Muscle of leg (tissue), 16 donors: ENCODE measurements around the gene SLITRK3. TPM values are rescaled to one million over a fixed set of nuclear protein-coding genes. Genes with fewer than 3 reads are reported as not detected.

Source experiments
- DNase-seq: peaks from one replicate; pipeline ENCODE4 v3.0.0; 2013
- H3K27ac ChIP-seq: one replicate; pipeline ENCODE4 v1.5.1; 2013; ENCODE audit warnings: mild to moderate bottlenecking, low read length, control low read depth
- H3K27me3 ChIP-seq: one replicate; pipeline ENCODE4 v1.6.1; 2013; ENCODE audit warnings: low read length; ENCODE audit not compliant: control insufficient read depth, insufficient read depth
- H3K36me3 ChIP-seq: one replicate; pipeline ENCODE4 v1.6.1; 2013; ENCODE audit warnings: low read length; ENCODE audit not compliant: control insufficient read depth, insufficient read depth
- H3K4me1 ChIP-seq: one replicate; pipeline ENCODE4 v1.6.1; 2013; ENCODE audit warnings: low read length; ENCODE audit not compliant: control insufficient read depth, insufficient read depth
- H3K4me3 ChIP-seq: one replicate; pipeline ENCODE4 v1.5.1; 2013; ENCODE audit warnings: low read length, control low read depth
- H3K9me3 ChIP-seq: replicated peaks from 2 replicates; pipeline ENCODE4 v1.6.1; 2013; ENCODE audit warnings: low read depth, low read length; ENCODE audit not compliant: control insufficient read depth
- WGBS: methylation state at CpG from one replicate; pipeline ENCODE4 v1.1.5; 2013; ENCODE audit warnings: missing lambda C conversion rate; ENCODE audit not compliant: insufficient coverage; 5-methylcytosine and 5-hydroxymethylcytosine counted together
- long read RNA-seq, 11 donors: transcript quantifications; one replicate each; lab custom pipeline, GENCODE V29; 2026
- polyA plus RNA-seq, 8 donors: library from polyadenylated mRNA; unstranded; fragments of 120-200 nt; gene quantifications; one replicate each; pipeline versions ENCODE4 v1.2.1 to v1.2.3, GENCODE V29; 2013; ENCODE audit warnings: inconsistent platforms in 1 of 8, low replicate concordance in 1 of 8; ENCODE audit not compliant: insufficient read length in 8 of 8, insufficient read depth in 1 of 8
- total RNA-seq: library from RNA; stranded (reverse); fragments of 120-200 nt; gene quantifications from one replicate; pipeline ENCODE4 v1.2.4, GENCODE V29; 2013

Gene SLITRK3, protein sequence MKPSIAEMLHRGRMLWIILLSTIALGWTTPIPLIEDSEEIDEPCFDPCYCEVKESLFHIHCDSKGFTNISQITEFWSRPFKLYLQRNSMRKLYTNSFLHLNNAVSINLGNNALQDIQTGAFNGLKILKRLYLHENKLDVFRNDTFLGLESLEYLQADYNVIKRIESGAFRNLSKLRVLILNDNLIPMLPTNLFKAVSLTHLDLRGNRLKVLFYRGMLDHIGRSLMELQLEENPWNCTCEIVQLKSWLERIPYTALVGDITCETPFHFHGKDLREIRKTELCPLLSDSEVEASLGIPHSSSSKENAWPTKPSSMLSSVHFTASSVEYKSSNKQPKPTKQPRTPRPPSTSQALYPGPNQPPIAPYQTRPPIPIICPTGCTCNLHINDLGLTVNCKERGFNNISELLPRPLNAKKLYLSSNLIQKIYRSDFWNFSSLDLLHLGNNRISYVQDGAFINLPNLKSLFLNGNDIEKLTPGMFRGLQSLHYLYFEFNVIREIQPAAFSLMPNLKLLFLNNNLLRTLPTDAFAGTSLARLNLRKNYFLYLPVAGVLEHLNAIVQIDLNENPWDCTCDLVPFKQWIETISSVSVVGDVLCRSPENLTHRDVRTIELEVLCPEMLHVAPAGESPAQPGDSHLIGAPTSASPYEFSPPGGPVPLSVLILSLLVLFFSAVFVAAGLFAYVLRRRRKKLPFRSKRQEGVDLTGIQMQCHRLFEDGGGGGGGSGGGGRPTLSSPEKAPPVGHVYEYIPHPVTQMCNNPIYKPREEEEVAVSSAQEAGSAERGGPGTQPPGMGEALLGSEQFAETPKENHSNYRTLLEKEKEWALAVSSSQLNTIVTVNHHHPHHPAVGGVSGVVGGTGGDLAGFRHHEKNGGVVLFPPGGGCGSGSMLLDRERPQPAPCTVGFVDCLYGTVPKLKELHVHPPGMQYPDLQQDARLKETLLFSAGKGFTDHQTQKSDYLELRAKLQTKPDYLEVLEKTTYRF
- total RNA-seq, result 0.27 TPM
- polyA plus RNA-seq, result 1 to 10 TPM in 4 of 8 donors, under 1 TPM in 4; 0.61 to 3.5 (median 1.0) TPM
- long read RNA-seq, donor 1, result 0 reads
- long read RNA-seq, donor 2, result 0 reads
- long read RNA-seq, donor 3, full-length matches to known transcripts, result 2 of 2 reads
- long read RNA-seq, donor 3, partial matches to known transcripts, result 0 of 2 reads
- long read RNA-seq, donor 3, other reads (novel, unspliced or antisense), result 0 of 2 reads
- long read RNA-seq, donor 4, result 0 reads
- long read RNA-seq, donor 5, full-length matches to known transcripts, result 1 of 1 reads
- long read RNA-seq, donor 5, partial matches to known transcripts, result 0 of 1 reads
- long read RNA-seq, donor 5, other reads (novel, unspliced or antisense), result 0 of 1 reads
- long read RNA-seq, donor 6, result 0 reads
- long read RNA-seq, donor 7, full-length matches to known transcripts, result 1 of 1 reads
- long read RNA-seq, donor 7, partial matches to known transcripts, result 0 of 1 reads
- long read RNA-seq, donor 7, other reads (novel, unspliced or antisense), result 0 of 1 reads
- long read RNA-seq, donor 8, result 0 reads
- long read RNA-seq, donor 9, result 0 reads
- long read RNA-seq, donor 10, full-length matches to known transcripts, result 2 of 2 reads
- long read RNA-seq, donor 10, partial matches to known transcripts, result 0 of 2 reads
- long read RNA-seq, donor 10, other reads (novel, unspliced or antisense), result 0 of 2 reads
- long read RNA-seq, donor 11, full-length matches to known transcripts, result 1 of 1 reads
- long read RNA-seq, donor 11, partial matches to known transcripts, result 0 of 1 reads
- long read RNA-seq, donor 11, other reads (novel, unspliced or antisense), result 0 of 1 reads

DNA sequence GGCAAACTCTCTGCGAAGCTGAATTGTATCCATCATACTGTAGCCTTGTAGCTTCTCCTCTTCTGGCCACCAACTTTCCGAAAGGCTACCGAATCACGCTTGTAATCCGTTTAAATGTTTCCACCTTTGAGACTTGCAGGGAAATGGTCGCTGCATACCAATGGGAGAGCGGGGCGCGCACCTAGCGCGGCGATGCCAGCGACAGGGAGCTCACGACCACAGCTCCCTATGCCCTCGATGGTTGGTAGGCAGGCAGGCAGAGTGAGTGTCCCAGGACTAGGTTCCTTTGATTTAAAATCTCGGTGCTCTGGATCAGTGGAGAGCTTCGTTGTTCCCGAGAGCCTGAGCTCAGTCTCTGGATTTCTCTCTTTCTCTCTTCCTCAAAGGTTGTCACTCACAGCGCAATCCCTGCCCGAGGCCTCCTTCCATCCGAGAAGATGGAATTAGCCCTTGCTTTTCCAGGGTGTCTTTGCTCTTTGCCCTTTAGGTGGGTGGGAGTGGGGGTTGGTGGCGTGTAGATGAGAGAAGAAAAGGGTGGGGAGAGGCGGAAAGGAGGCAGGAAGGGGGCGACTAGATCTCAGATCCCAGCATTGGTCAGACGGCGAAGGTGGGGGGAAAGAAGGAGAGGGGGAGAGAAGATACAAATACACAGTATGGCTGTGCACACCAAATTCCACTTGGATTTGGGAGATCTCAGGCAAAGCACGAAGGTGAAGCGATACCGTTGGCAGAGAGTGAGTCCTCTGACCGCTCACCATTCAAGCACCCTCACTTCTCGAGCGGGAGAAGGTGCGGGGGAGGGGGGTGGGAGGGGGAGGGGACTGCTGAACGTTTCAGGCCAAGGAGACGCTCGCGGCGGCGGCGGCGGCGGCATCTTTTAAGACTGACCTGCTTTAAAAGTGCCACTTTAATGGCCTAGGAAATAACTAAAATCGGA is at the start of gene SLITRK3:
TSS of gene SLITRK3 (minus strand) at position 745 of the 937 bp plus-strand sequence. CDS start 5,554 bp downstream, outside the sequence.
- no peak within 1 kb of the TSS for H3K27ac ChIP-seq
- peak; percentile 29 for DNase-seq

DNA sequence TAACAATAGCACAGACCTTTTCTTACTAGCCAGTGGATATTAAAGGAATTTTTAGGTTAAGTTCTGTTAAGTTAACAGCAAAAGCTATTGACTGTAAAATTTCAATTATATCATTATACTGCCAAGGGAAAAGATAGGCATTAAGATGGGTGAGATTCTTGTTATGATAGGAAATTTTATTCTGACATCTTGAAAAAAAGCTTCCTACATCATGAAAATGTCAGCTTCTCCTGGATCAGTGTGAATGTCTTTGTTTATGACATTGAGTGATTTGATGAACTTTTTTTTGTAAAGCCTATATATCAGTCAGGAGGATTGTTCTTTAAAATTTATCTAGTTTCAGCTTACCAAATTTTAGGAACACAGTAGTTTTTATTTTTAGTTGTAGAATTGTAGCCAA is 47.4 kb upstream of the SLITRK3 start:
- no peaks in the 10 kb centered on the region for H3K27me3 ChIP-seq
- no peak for DNase-seq
- H3K4me3 ChIP-seq, result no peak overlapping the region
- no peaks in the 10 kb centered on the region for H3K9me3 ChIP-seq
- no peaks in the 10 kb centered on the region for H3K4me1 ChIP-seq
- no peaks in the 10 kb centered on the region for H3K36me3 ChIP-seq
- H3K27ac ChIP-seq, result no peak overlapping the region

More for the DNA sequence above, at the start of gene SLITRK3:
- Histone ChIP-seq H3K4me3 (peak within 1 kb of the TSS; percentile 51), H3K36me3 (no peaks in the 10 kb centered on the region), H3K9me3 (no peaks in the 10 kb centered on the region), H3K27me3 (peaks cover 49% of the 10 kb centered on the region), H3K4me1 (peaks cover 33% of the 10 kb centered on the region)
- WGBS, result under 1% methylated on average over 20 of the region's 43 CpGs

DNA sequence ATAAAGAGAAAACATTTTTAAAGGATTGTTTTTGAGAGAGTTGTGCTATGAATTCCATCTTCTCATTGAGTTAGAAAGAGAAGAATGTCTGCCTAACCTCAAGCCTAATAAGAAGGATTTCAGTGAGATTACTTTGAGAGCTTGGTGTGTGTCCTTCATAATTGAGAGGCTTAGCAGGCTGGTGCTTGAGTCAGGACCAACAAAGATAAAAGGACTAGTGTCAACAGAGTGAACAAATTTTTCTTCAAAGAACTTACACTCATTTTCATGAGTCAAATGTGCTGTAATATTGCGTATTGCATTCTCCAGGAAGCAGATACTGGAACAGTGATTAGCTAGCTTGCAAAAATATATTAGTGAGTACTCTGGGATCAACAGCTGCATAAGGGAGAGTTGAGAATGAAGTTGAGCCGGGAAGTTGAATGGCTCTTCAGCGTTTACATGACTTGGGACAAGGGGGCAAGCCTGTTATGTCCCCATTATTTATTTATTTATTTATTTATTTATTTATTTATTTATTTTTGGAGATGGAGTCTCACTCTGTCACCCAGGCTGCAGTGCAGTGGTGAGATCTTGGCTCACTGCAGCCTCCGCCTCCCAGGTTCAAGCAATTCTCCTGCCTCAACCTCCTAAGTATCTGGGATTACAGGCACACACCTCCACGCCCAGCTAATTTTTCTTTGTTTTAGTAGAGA is 37.5 kb upstream of the SLITRK3 start:
- Histone ChIP-seq H3K27me3 (no peaks in the 10 kb centered on the region), H3K9me3 (no peaks in the 10 kb centered on the region), H3K36me3 (no peaks in the 10 kb centered on the region), H3K4me1 (no peaks in the 10 kb centered on the region), H3K27ac (no peak overlapping the region), H3K4me3 (no peak overlapping the region)
- DNase-seq, result no peak
- no CpG with 5 or more reads among the region's 5 CpGs for WGBS

DNA sequence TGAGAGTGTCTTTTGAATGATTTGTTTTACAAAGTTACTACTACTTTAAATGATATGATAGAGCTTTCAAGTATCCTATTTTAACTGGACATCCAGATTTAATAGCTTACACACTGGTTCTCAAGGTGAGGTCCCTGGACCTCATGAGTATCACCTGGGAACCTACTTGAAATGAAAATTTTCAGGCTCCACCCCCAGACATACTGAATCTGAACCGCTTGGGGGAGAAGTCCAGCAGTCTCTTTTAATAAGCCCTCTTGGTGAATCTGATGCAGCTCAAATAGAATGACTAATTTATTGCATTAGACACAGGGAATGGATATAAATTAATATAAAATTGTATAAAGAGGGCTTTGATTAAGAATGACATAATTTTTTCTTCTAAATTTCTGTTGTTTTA is 29.4 kb upstream of the SLITRK3 start:
- DNase-seq, result no peak
- H3K27ac ChIP-seq, result no peak overlapping the region
- H3K36me3 ChIP-seq, result no peaks in the 10 kb centered on the region
- no peak overlapping the region for H3K4me3 ChIP-seq
- no CpG with 5 or more reads among the region's 1 CpG for WGBS
- H3K9me3 ChIP-seq, result no peaks in the 10 kb centered on the region
- no peaks in the 10 kb centered on the region for H3K4me1 ChIP-seq
- no peaks in the 10 kb centered on the region for H3K27me3 ChIP-seq

DNA sequence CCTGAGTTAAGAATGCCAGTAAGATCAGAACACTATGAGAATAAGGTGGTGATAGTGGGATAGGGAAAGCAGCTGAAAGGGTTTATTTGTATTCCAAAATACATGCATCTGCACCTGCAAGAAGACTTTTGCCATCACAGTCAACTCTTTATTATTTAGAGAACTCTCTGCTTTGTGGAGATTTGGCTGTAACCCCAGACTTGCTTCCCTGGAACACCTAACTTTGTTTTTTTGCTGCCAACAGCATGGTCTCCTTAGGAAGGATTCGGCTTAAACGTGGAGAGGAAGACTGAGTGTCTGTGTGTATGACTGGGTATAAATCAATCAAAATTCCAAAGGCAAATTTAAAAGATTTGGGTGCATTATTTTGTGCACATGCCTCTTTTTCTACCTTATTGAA is 21.6 kb upstream of the SLITRK3 start:
- H3K27ac ChIP-seq, result no peak overlapping the region
- no peaks in the 10 kb centered on the region for H3K27me3 ChIP-seq
- no peaks in the 10 kb centered on the region for H3K9me3 ChIP-seq
- no peaks in the 10 kb centered on the region for H3K36me3 ChIP-seq
- WGBS, result no CpG with 5 or more reads among the region's 2 CpGs
- H3K4me3 ChIP-seq, result no peak overlapping the region
- DNase-seq, result peak; percentile 16
- no peaks in the 10 kb centered on the region for H3K4me1 ChIP-seq

DNA sequence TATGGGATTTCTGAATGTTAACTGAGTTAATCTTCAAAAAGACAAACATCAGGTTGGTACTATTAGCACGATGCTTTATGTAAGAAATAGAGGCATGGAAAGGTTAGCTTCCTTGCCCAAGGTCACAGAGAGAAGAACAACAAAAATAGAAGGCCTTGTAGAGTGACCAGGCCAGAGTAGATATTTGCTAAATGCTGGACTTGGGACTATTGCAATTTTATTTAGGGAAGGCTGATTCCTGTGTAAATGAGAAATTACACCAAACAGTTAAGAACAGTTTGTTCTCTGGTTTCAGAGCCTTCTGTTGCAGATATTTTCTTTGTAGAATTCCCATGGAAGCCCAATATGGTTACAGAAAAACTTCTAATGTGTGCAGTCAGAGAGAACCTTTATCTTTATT is 16.4 kb upstream of the SLITRK3 start:
- no peak for DNase-seq
- no peaks in the 10 kb centered on the region for H3K9me3 ChIP-seq
- 86% methylated on average over 1 of the region's 1 CpG for WGBS
- no peaks in the 10 kb centered on the region for H3K36me3 ChIP-seq
- peaks cover 4% of the 10 kb centered on the region for H3K4me1 ChIP-seq
- no peak overlapping the region for H3K4me3 ChIP-seq
- H3K27ac ChIP-seq, result no peak overlapping the region
- no peaks in the 10 kb centered on the region for H3K27me3 ChIP-seq

DNA sequence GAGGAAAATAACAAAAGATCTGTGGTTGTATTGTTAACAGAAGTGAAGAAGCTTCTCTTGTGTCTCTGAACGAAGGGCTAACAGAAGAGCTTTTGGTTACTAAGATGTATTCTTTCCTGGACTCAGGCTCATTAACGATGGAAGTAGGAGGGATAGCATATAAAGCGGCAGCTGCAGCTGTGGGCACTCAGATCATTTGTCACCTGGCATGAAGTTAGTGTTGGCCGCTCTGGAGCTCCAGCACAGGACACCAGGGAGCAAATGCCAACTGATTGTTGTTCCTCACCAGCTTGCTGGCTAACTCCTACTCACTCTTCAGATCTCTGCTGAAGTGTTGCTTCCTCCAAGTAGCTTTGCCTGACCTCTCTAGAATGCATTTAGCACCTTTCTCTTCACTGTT is 15.5 kb upstream of the SLITRK3 start:
- H3K27ac ChIP-seq, result no peak overlapping the region
- no peaks in the 10 kb centered on the region for H3K36me3 ChIP-seq
- WGBS, result 75% methylated on average over 2 of the region's 4 CpGs
- H3K9me3 ChIP-seq, result no peaks in the 10 kb centered on the region
- no peaks in the 10 kb centered on the region for H3K27me3 ChIP-seq
- DNase-seq, result peak; percentile 35
- no peak overlapping the region for H3K4me3 ChIP-seq
- peaks cover 4% of the 10 kb centered on the region for H3K4me1 ChIP-seq

DNA sequence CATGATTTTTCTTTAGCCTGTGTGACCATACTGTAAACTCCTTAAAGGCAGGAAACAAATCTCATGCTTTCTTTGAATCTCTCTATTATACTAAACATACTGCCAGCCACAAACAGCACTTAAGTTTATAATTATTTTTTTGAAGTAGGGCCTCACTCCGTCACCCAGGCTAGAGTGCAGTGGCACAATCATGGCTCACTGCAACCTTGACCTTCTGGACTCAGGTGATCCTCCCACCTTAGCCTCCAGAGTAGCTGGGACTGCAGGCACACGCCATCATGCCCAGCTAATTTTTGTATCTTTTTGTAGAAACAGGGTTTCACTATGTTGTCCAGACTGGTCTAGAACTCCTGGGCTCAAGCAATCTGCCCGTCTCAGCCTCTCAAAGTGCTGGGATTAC is 14.5 kb upstream of the SLITRK3 start:
- Histone ChIP-seq H3K36me3 (no peaks in the 10 kb centered on the region), H3K27ac (no peak overlapping the region), H3K27me3 (no peaks in the 10 kb centered on the region), H3K4me1 (peaks cover 4% of the 10 kb centered on the region), H3K4me3 (no peak overlapping the region), H3K9me3 (no peaks in the 10 kb centered on the region)
- no peak for DNase-seq
- 80% methylated on average over 1 of the region's 3 CpGs for WGBS
